Lower leg skin (tissue), 4 donors: ENCODE results near the gene LGALS7. TPM values are rescaled to one million over a fixed set of nuclear protein-coding genes. Genes with fewer than 3 reads are reported as not detected.
"Not testable (repeated sequence)": the region's sequence is repeated elsewhere in the genome, so short reads cannot be mapped to it uniquely, and the experiment has no call there.

Experiments
- DNase-seq, 2 donors: peaks; one replicate each; pipeline ENCODE4 v3.0.0-alpha.2; 2019; ENCODE audit warnings: low spot score in 2 of 2
- H3K4me3 ChIP-seq: fragments of 200-600 bp; sonication (generic); 2 replicates; pipeline ENCODE4 v1.5.1; 2017; ENCODE audit warnings: mild to moderate bottlenecking, low read depth; ENCODE audit not compliant: poor library complexity, severe bottlenecking
- POLR2A ChIP-seq, 2 donors: fragments of 450-650 bp; IDR thresholded peaks; one replicate each; pipeline ENCODE4 v1.6.1; 2016 to 2017; ENCODE audit warnings: antibody characterized with exemption in 2 of 2, mild to moderate bottlenecking in 1 of 2, moderate library complexity in 1 of 2
- WGBS, 2 donors: methylation state at CpG; one replicate each; pipeline ENCODE4 v1.1.5; 2018; 5-methylcytosine and 5-hydroxymethylcytosine counted together
- intact Hi-C: fragments of 100-400 bp; cut with DNase I; formaldehyde crosslinking; loops from one replicate; pipeline ENCODE4 v1.15.0; 2023; ENCODE audit warnings: low total_unique reads
- total RNA-seq, 4 donors: library from RNA; depleted of rRNA; stranded (reverse); fragments of >200 nt; gene quantifications; one replicate each; pipeline ENCODE4 v1.1.0, GENCODE V29; 2016
- TF ChIP-seq, protein P1 (sequence below), 3 donors: fragments of 450-650 bp; IDR thresholded peaks; one replicate each; pipeline ENCODE4 v1.5.1; 2016; ENCODE audit warnings: antibody characterized with exemption in 3 of 3, mild to moderate bottlenecking in 3 of 3, moderate library complexity in 2 of 3

The LGALS7 gene
- total RNA-seq, 4 donors from 2014 or later = 36.0 to 1,062 (median 348) TPM

DNA sequence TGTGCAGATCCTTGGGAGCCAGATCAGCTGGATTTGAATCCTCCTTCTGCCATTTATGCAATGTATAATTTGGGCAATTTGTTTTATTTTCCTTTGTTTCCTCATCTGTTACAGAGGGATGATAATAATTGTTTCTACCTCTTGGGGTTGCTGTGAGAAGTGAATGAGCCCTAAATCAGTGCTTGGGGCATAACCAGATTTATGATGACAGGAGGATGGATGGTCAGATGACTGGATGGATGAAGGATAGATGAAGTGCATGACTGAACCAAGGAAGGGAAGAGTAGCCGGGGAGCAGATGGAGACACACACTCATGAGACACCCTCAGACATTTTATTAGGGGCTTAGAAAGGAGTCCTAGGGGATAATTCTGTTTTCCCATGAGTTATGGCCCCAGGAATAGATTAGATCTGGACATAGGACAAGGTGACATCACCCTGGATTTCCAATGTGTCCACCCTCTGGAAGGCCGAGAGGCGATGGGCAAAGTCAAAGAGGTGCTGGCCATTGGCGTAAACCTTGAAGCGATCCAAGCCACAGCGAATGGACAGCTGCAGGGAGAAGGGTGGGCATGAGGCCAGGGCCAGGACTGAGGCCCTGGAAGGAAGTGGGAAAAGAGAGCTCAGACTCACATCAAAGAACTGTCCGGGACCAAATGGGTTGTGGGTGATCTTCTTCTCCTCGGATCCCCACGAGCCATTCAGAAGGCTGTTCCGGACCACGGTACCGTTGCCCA, 28.2 kb upstream of the LGALS7 start:
- H3K4me3 ChIP-seq = no peak overlapping the region
- 95 to 96% methylated on average over 12 of the region's 12 CpGs for WGBS, 2 donors
- intact Hi-C loops = no loop called here
- no peak for DNase-seq
- TF ChIP-seq POLR2A (IDR thresholded peaks at IDR 0.05) = no peak
- TF ChIP-seq, protein P1, sequence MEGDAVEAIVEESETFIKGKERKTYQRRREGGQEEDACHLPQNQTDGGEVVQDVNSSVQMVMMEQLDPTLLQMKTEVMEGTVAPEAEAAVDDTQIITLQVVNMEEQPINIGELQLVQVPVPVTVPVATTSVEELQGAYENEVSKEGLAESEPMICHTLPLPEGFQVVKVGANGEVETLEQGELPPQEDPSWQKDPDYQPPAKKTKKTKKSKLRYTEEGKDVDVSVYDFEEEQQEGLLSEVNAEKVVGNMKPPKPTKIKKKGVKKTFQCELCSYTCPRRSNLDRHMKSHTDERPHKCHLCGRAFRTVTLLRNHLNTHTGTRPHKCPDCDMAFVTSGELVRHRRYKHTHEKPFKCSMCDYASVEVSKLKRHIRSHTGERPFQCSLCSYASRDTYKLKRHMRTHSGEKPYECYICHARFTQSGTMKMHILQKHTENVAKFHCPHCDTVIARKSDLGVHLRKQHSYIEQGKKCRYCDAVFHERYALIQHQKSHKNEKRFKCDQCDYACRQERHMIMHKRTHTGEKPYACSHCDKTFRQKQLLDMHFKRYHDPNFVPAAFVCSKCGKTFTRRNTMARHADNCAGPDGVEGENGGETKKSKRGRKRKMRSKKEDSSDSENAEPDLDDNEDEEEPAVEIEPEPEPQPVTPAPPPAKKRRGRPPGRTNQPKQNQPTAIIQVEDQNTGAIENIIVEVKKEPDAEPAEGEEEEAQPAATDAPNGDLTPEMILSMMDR (IDR thresholded peaks at IDR 0.05) = no peak

DNA sequence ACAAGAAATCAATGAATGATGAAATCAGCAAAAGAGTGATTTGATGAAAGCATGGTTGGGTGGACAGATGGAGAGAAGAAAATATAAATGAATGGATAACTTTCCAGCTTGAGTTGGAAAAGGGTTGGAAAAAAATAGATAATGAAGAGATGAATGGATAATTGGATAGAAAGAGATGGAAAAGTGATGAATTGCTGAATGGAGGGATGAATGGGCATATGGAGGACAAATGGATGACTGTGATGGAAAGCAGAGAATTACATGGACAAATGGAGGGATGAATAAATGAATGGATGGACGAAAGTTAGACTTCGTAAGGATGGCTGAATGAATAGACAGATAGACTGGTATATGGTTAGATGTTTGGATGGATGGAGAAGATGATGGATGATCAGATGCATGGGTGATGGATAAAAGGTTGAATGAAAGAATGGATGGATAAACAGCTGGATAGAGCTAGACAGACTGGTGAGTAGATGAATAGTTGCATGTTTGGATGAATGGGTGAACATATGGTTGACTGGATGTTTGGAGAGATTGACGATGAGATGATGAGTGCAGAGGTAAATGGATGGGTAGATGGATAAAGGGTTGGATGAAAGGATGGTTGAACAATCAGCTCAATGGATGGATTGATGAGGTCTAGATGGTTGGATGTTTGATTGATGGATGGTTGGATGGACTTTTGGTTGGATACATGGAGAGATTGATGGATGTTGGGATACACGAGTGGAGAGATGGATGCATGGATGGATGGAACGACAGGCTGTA, 27.4 kb upstream of the LGALS7 start:
- no peak for TF ChIP-seq POLR2A (IDR thresholded peaks at IDR 0.05)
- TF ChIP-seq, protein P1 (IDR thresholded peaks at IDR 0.05) = no peak
- intact Hi-C loops = no loop called here

DNA sequence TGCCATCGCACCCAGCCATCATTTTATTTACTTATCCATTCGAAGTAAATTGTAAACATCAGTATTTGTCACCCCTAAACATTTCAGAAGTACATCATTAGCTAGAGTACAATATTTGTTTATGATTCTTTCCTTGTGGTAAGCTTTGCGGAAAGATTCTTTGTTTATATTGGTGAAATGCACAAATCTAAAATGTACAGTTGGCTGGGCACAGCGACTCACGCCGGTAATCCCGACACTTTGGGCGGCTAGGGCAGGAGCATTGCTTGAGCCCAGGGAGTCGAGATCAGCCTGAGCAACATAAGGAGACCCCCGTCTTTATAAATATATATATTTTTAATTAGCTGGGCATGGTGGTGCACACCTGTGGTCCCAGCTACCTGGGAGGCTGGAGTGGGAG, 25.8 kb upstream of the LGALS7 start:
- H3K4me3 ChIP-seq = no peak overlapping the region
- TF ChIP-seq, protein P1 (IDR thresholded peaks at IDR 0.05) = no peak
- TF ChIP-seq POLR2A (IDR thresholded peaks at IDR 0.05) = no peak
- no peak for DNase-seq
- intact Hi-C loops = no loop called here
- 87% methylated on average over 10 of the region's 10 CpGs for WGBS, 2 donors

More for the DNA sequence above, 27.4 kb upstream of the LGALS7 start:
- no peak for DNase-seq
- 92 to 96% methylated on average over 5 of the region's 5 CpGs for WGBS, 2 donors
- no peak overlapping the region for H3K4me3 ChIP-seq

DNA sequence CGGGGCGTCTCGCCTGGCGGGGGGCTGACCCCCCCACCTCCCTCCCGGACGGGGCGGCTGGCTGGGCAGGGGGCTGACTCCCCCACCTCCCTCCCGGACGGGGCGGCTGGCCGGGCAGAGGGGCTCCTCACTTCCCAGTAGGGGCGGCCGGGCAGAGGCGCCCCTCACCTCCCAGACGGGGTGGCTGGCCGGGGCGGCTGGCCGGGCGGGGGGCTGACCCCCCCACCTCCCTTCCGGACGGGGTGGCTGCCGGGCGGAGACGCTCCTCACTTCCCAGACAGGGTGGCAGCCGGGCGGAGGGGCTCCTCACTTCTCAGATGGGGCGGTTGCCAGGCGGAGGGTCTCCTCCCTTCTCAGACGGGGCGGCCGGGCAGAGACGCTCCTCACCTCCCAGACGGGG, 24.5 kb upstream of the LGALS7 start:
- intact Hi-C loops, H3K4me3 ChIP-seq, DNase-seq: not testable (repeated sequence)
- WGBS, 2 donors = 91% methylated on average over 12 of the region's 33 CpGs; no CpG with 5 or more reads in 1 of the 2 donors

DNA sequence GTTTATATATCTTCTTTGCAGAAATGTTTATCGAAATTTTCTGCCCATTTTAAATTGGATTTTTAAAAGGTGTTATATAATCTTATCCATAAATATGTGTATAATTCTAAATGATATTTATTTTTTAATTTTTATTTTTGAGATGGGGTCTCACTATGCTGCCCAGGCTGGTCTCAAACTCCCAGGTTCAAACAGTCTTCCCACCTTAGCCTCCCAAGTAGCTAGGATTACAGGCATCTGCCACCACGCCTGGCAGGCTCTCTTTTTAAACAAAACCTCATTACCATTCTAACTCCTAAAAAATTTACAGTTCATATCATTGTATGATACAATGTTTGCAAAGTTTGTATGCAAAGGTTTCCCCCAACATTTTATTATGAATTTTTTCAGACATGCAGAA, 22.8 kb upstream of the LGALS7 start:
- intact Hi-C loops = no loop called here
- H3K4me3 ChIP-seq = no peak overlapping the region
- TF ChIP-seq, protein P1 (IDR thresholded peaks at IDR 0.05) = no peak
- no peak for TF ChIP-seq POLR2A (IDR thresholded peaks at IDR 0.05)
- DNase-seq = no peak
- WGBS, 2 donors = 35 to 82% methylated on average over 2 of the region's 2 CpGs

DNA sequence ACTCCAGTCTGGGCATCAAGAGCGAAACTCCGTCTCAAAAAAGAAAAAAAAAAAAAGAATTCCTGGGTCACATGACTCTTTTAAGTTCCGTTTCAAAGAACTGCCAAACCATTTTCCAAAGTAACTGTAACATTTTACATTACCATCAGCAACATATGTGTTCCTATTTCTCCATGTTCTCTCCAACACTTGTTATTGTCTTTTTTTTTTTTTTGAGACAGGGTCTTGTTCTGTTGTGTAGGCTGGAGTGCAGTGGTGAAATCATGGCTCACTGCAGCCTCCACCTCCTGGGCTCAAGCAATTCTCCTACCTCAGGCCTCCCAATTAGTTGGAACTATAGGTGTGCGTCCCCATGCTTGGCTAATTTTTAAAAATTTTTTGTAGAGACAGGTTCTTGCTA, 22.2 kb upstream of the LGALS7 start:
- no peak overlapping the region for H3K4me3 ChIP-seq
- WGBS, 2 donors = 89 to 90% methylated on average over 4 of the region's 4 CpGs
- intact Hi-C loops = no loop called here
- TF ChIP-seq, protein P1 (IDR thresholded peaks at IDR 0.05) = no peak
- TF ChIP-seq POLR2A (IDR thresholded peaks at IDR 0.05) = no peak
- no peak for DNase-seq
